ENCODE data around the gene LGR6.

LGR6 gene

GRCh38 chr1:202203238-202204039, 9.8 kb downstream of the LGR6 start:
- no peak for DNase-seq

GRCh38 chr1:202204065-202204464, 10.5 kb downstream of the LGR6 start:
- DNase-seq = no peak

GRCh38 chr1:202205523-202206190, 12.1 kb downstream of the LGR6 start:
- DNase-seq = no peak

- DNase-seq = peak; percentile 35
Observed at GRCh38 chr1:202207292-202207691, 13.7 kb downstream of the LGR6 start.

- DNase-seq = no peak
Observed at GRCh38 chr1:202208351-202208857, 14.8 kb downstream of the LGR6 start.

- DNase-seq = peak; percentile 44
Observed at GRCh38 chr1:202210385-202210784, 16.8 kb downstream of the LGR6 start.

GRCh38 chr1:202210969-202211368, 17.4 kb downstream of the LGR6 start:
- no peak for DNase-seq

- DNase-seq = no peak
Observed at GRCh38 chr1:202212787-202213186, 19.2 kb downstream of the LGR6 start.

- DNase-seq = no peak
Observed at GRCh38 chr1:202213361-202214088, 19.9 kb downstream of the LGR6 start.

- peak; percentile 29 for DNase-seq
Observed at GRCh38 chr1:202214089-202214843, 20.7 kb downstream of the LGR6 start.

GRCh38 chr1:202215472-202216130, 22.0 kb downstream of the LGR6 start:
- no peak for DNase-seq

- no peak for DNase-seq
Observed at GRCh38 chr1:202216691-202217090, 23.1 kb downstream of the LGR6 start.

- DNase-seq = no peak
Observed at GRCh38 chr1:202217516-202217915, 23.9 kb downstream of the LGR6 start.

GRCh38 chr1:202217951-202218350, 24.4 kb downstream of the LGR6 start:
- no peak for DNase-seq

- no peak for DNase-seq
Observed at GRCh38 chr1:202220733-202221132, 27.1 kb downstream of the LGR6 start.

GRCh38 chr1:202221911-202222909, 28.6 kb downstream of the LGR6 start:
- peak; percentile 77 for DNase-seq

GRCh38 chr1:202223121-202223860, 29.7 kb downstream of the LGR6 start:
- DNase-seq = no peak

- no peak for DNase-seq
Observed at GRCh38 chr1:202224453-202224852, 30.9 kb downstream of the LGR6 start.

GRCh38 chr1:202225131-202225530, 31.5 kb downstream of the LGR6 start:
- no peak for DNase-seq

- DNase-seq = no peak
Observed at GRCh38 chr1:202227053-202227672, 33.6 kb downstream of the LGR6 start.

Data from COR-L47 (cell line).